ENCODE results near the gene GABRE.

DNA sequence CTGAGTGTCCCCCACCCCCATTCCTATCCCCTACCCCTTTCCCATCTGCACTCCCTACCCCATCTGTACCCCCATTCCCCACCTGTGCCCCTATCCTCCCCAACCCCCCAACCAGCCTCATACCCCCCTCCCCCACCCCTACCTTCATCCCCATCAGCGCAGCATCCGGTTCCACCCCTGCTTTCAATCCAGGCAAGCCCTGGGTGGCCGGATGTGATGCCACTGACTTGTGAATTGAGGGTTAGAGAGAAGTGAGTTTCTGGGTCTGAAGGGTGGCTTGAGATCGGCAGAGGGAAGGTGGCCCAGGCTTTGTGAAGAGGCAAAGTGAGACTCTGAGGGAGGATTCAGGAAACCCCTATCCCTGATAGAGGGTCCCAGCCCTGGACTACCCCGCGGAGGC lies 53.9 kb downstream of the GABRE start:
- TF ChIP-seq CTCF (IDR thresholded peaks at IDR 0.05; ENCODE audit: low read depth, low read length) (no peak), MYC (IDR thresholded peaks at IDR 0.05; ENCODE audit: low read depth, low read length) (no peak)

Measured in NB4 (cell line).